GM13976 (cell line): ENCODE measurements around the gene IPCEF1.

Experiments
- DNase-seq: peaks from one replicate; pipeline ENCODE4 v3.0.0; 2012; ENCODE audit warnings: low spot score
- in situ Hi-C: fragments of 300-500 bp; cut with MboI; formaldehyde crosslinking; loops from one replicate; pipeline ENCODE4 v1.12.0; 2022; ENCODE audit warnings: low sequenced_read_pairs, mixed read lengths, inconsistent platforms; ENCODE audit not compliant: unreplicated experiment
- TF ChIP-seq, protein P1 (sequence below): IDR thresholded peaks from 2 replicates; pipeline ENCODE4 v1.5.1; 2012; ENCODE audit warnings: borderline replicate concordance, mild to moderate bottlenecking; ENCODE audit not compliant: insufficient read depth; ENCODE audit errors: extremely low read depth, missing control alignments, control extremely low read depth

Gene IPCEF1

DNA sequence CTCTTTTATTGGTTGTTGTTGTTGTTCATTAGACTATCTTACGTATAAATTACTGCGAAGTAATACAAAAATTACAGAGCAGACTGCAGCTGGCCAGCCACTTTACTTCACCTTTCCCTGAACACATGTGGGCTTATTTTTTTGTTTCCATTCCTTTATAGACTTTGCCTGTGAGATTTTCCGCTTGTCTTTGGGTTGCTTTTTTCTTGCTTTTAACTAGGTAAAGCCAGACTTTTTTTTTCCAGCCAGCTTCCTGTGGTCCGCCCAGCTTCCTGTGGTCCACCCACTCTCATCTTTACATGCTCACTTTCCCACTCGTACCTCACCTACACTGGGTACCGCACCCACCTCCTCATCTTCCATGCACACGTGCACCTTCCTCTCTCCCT lies 79.0 kb downstream of the IPCEF1 start:
- DNase-seq, result no peak
- in situ Hi-C loops, result loop anchor here (5.0 to 10.0 kb wide), 2 partner anchors 87 to 120 kb away; no protein-coding TSS in a partner anchor
- TF ChIP-seq, protein P1, sequence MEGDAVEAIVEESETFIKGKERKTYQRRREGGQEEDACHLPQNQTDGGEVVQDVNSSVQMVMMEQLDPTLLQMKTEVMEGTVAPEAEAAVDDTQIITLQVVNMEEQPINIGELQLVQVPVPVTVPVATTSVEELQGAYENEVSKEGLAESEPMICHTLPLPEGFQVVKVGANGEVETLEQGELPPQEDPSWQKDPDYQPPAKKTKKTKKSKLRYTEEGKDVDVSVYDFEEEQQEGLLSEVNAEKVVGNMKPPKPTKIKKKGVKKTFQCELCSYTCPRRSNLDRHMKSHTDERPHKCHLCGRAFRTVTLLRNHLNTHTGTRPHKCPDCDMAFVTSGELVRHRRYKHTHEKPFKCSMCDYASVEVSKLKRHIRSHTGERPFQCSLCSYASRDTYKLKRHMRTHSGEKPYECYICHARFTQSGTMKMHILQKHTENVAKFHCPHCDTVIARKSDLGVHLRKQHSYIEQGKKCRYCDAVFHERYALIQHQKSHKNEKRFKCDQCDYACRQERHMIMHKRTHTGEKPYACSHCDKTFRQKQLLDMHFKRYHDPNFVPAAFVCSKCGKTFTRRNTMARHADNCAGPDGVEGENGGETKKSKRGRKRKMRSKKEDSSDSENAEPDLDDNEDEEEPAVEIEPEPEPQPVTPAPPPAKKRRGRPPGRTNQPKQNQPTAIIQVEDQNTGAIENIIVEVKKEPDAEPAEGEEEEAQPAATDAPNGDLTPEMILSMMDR, result no peak

DNA sequence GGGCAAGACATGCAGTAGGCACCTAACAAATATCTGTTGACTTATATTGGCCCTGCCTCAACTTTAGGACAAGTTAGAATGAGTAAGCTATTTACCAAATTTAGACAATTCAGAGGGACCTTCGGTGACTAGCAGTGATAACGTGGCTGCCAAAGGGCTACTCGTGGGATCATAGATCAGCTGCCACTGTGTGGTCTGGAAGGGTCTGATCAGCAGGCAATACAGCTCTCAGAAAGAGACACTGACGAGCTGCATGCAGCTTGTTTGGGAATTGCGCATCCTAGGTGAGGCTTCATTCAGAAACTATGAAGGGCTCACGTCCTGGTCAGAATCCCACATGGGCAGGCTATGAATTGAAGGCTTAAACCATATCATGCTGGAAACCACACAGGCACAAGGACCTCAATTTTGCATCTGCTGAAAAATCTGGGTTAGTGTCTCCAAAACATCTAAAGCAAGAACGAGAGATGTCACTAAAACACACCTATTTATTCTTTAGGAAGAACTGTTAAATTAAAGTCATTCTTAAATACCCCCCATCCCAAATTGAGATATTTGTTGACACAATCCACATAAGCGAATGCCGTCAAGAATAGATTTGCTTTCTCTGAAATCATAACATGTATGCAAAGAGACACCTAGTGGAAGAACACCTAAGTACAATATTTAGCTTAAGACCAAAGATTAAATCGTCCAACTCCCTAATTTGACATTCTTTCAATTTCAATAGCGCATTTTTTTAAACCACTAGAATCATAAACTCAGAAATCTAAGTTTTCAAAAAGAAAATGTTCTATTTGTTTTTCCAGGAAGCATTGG lies 79.6 kb downstream of the IPCEF1 start:
- in situ Hi-C loops, result loop anchor here (5.0 to 10.0 kb wide), 2 partner anchors 88 to 120 kb away; no protein-coding TSS in a partner anchor
- TF ChIP-seq, protein P1, result peak; percentile 38
- peak; percentile 55 for DNase-seq

DNA sequence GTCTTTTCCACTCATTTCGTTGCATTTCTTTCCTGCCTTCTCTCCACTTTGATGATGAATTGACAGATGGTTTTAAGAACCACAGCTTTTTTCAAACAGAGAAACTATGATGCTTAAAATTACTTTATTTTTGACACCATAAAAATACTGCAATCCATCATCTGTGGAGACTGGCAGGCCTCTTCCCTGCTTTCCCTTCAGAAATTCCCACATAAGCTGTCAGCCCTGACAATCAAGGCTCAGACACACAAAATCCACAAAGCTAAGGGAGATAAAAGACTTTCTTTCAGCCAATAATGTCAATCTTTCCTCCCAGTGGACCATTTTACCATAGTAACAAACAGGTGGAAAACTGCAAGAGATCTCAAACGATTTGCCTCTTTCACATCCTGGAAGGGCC lies 82.4 kb downstream of the IPCEF1 start:
- TF ChIP-seq, protein P1, result no peak
- no peak for DNase-seq
- in situ Hi-C loops, result loop anchor here (10.0 kb wide), 1 partner anchor 91 kb away; no protein-coding TSS in a partner anchor

DNA sequence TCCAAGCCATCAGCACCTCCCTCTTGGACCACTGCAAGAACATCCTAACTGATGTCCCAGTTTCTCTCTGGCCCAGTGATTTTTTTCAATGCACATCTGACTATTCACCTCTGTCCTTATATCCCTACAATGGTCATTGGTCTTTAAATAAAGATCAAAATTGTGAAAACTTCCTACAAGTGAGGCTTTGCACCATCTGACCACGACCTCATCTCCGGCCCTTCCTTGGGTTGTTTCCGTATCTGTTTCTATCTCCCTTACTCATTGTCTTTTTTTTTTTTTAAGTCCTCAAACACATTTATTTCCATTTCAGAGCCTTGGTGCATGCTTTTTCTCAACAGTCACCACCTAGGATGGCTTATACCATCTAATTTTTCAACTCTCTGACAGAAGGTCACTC lies 88.1 kb downstream of the IPCEF1 start:
- DNase-seq, result no peak
- in situ Hi-C loops, result no loop called here
- TF ChIP-seq, protein P1, result no peak

DNA sequence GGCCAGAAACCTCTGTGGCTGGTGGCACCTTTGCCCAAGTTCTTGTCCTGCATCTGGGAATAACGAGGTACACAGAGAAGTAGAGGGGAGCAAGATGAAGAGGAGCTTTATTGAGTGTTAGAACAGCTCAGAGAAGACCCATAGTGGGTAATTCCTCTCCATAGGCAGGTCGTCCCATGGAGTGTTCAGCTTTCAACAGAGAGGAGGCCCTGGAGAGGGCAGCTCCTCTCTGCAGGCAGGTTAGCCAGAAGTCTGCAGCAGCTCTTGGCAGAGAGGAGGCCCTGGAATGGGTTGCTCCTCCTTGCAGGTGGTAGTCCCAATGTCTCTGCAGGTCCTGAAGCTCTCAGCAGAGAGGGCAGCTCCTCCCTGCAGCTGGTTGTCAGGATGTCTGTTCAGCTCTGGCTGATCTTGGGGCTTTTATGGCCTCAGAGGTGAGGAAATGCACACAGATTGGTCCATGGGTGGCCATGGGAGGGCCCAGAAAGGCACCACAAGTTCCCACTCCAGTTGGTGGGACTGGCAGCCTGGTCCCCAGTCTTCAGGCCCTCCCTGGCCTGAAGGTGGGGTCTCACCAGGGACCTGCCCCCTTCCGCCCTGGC lies 89.0 kb downstream of the IPCEF1 start:
- no peak for DNase-seq
- TF ChIP-seq, protein P1, result no peak
- in situ Hi-C loops, result no loop called here

DNA sequence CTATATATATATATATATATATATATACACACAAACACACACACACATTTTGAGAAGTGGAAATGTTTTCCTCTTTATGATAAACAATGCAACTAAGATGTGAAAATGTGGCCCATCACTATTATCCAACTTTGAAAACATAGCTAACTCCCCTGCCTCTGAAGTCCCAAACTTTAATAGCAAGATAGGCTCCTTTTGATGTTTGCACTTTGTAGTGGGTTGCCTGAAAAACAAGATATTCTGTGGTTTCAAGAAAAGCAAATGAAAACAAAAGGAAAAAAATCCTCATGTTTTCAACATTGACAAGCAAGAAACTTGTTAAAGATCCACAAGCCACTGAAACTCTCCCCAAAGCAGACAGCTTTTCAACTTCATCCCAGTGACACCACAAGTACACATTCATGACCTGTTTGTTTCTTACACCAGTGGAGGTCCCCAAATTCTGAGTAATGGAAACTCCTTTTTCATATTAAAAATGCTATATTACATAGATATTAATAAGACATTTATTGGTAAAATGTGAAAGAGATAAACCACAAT lies 90.0 kb downstream of the IPCEF1 start:
- in situ Hi-C loops, result no loop called here
- TF ChIP-seq, protein P1, result no peak
- no peak for DNase-seq
